Gastrocnemius medialis (tissue), 4 donors: ENCODE data around the gene EMC10.

Experiments
- POLR2A ChIP-seq, 2 donors: fragments of 450-650 bp; IDR thresholded peaks; one replicate each; pipeline ENCODE4 v1.6.1; 2017; ENCODE audit warnings: antibody characterized with exemption in 2 of 2, mild to moderate bottlenecking in 2 of 2, moderate library complexity in 2 of 2
- TF ChIP-seq, protein P1 (sequence below), 5 experiments: fragments of 450-650 bp in 3 of 5; fragments of 200-600 bp in 2 of 5; sonication (generic) in 2 of 5; IDR thresholded peaks in 4 of 5; conservative IDR thresholded peaks in 1 of 5; 1 replicate in 4 of 5; 2 replicates in 1 of 5; pipeline ENCODE4 v1.5.1; 2016 to 2019; ENCODE audit warnings: antibody characterized with exemption in 5 of 5, mild to moderate bottlenecking in 3 of 5, moderate library complexity in 3 of 5

DNA sequence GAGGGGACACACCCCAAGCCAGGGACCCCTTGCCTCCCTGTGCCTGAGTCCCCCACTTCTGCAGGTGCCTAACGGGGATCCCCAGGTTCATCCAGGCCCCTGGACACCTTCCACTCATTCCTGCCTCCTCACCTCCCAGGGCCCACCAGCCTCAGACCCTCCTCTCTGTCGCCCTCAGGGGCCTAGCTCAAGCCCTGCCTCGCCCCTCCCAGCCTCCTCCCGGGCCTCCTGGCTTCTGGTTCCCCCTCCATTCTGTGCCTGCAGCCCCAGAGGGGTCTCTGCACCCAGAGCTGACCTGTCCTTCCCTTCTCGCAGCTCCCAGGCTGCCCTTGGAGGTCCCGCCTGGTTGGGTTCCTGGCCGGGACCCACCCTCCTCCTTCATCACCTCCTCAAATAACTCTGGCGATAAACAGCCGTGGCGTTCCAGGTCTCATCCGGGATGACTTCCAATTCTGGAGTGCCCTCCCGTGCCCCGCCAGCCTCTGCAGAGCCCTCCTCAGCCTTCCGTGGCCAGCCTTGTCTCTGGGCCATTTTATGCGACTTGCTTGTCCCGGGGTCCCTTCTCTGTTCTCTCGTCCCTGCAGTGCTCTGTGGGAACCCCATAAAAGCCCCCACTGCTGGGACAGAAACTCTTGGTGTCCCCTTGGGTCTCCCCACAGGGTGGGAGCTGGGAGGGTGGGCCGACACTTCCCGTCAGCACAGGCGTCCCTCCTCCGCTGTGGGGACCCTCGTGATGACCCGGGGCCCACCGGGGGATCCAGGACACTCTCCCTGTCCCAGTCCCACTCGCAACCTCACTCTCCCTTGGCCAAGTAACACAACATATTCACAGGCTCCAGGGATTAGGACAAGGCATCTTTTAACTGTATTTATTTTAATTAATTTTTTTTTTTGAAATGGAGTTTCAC is 25.5 kb downstream of the EMC10 start:
- TF ChIP-seq, protein P1, sequence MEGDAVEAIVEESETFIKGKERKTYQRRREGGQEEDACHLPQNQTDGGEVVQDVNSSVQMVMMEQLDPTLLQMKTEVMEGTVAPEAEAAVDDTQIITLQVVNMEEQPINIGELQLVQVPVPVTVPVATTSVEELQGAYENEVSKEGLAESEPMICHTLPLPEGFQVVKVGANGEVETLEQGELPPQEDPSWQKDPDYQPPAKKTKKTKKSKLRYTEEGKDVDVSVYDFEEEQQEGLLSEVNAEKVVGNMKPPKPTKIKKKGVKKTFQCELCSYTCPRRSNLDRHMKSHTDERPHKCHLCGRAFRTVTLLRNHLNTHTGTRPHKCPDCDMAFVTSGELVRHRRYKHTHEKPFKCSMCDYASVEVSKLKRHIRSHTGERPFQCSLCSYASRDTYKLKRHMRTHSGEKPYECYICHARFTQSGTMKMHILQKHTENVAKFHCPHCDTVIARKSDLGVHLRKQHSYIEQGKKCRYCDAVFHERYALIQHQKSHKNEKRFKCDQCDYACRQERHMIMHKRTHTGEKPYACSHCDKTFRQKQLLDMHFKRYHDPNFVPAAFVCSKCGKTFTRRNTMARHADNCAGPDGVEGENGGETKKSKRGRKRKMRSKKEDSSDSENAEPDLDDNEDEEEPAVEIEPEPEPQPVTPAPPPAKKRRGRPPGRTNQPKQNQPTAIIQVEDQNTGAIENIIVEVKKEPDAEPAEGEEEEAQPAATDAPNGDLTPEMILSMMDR (IDR thresholded peaks at IDR 0.05 in 4 of 5, conservative IDR thresholded peaks at IDR 0.05 in 1 of 5) = no peak
- TF ChIP-seq POLR2A (IDR thresholded peaks at IDR 0.05) = peak; percentile 46 to 75
